GM19023 (cell line): ENCODE data around the gene ELMO3.

ENCODE experiments used
- ATAC-seq: cut with Tn5 transposase; IDR thresholded peaks from one replicate; pipeline ENCODE4 v1.9.1; 2021; ENCODE audit warnings: mild to moderate bottlenecking, moderate library complexity; ENCODE audit not compliant: unreplicated experiment

ELMO3 gene

DNA sequence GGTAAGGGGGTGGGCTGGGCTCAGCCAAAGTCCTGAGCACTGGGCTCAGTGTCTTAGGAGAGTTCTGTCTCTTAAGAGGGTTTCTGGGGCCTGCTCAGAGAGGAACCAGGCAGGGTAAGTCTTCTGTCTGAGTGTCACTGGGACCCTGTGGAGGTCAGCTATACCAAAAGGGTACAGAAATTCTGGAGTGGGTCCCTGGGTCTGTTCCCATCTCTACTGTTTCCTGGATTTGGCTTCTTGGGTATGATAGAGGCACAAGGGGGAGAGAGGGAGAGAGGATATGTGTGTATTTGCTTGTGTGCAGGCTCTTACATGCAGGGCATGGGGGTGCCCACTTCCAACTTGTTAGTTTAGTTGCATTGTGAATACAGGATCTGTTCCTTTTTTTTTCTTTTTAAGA, 5.4 kb upstream of the ELMO3 start:
- ATAC-seq = no peak

DNA sequence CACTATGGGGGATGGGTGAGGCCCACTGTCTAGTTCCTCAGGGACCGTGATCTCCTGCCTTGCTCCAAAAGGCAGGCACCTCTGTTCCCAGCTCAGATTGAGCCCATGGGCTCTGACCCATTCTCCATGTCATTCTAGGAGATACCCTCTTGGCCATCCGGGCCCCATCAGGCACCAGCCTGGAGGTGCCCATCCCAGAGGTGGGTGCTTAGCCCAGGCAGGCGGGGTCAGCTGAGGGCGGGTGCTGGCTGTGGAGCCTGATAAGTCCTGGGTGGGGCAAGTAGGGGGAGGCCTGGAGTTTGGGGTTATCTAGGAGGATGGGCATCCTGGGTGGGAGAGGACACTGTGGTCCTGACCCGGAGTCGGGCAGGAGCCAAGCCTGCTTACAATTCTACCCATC, 4.7 kb upstream of the ELMO3 start:
- ATAC-seq = no peak

- no peak for ATAC-seq
Measured at GRCh38 chr16:67195676-67196075, 3.3 kb upstream of the ELMO3 start.

GRCh38 chr16:67196881-67197280, 2.0 kb upstream of the ELMO3 start:
- no peak for ATAC-seq

DNA sequence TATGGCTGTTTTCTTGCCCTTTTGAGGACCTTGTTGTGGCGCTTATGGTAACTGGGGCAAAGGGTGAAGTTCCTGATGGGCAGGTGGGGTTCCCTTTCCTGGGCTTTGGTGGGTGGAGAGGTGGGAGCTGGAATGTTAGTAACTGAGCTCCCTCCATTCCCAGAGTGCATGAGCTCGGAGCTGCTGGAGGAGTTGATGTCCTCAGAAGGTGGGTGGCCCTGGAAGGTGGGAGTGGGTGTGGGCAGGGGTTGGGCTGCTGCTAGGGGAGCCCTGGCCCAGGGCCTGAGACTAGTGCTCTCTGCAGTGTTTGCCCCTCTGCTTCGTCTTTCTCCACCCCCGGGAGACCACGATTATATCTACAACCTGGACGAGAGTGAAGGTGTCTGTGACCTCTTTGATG, 1.2 kb upstream of the ELMO3 start:
- ATAC-seq = no peak

DNA sequence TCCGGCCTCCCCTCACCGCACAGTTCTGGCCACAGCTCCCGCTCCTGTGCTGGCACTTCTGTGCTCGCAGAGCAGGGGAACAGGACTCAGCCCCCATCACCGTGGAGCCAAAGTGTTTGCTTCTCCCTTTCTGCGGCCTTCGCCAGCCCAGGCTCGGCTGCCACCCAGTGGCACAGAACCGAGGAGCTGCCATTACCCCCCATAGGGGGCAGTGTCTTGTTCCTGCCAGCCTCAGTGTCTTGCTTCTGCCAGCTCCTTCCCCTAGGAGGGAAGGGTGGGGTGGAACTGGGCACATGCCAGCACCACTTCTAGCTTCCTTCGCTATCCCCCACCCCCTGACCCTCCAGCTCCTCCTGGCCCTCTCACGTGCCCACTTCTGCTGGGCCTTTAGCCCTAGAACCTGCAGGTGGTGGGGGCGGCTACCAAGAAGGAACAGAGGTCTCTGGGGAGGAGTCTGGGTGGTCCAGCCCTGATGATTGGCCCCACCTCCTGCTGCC, 645 bp upstream of the ELMO3 start:
- ATAC-seq = no peak

DNA sequence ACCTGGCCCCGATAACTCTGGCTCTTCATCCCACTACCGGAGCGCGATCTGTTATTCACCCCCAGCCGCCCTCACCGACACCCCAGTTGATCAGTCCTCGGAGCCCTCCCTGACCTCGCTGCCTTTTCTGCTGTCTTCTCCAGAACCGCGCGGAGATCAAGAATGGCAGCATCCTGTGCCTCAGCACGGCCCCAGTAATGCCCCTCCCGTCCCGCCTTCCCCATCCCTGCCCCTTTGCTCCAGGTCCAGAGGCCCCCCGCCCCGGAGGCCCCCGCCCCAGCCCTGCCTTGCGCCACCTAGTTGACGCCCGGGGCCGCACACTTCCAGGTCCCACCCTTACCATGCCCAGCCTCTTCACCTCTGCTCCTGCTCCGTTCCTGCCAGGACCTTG, 872 bp downstream of the ELMO3 start:
- ATAC-seq = no peak

DNA sequence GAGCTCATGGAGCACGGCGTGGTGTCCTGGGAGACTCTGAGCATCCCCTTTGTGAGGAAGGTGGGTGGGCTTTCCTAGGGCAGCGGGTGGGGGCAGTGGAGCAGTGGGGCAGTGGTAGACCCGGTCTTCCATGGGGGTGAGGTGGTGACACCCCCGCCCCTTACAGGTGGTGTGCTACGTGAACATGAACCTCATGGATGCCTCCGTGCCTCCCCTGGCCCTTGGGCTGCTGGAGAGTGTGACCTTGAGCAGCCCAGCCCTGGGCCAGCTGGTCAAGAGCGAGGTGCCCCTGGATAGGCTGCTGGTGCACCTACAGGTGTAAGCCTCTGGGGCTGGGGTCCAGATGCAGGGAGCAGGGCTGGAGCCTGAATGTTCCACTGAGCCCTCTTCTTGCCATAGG, 1.6 kb downstream of the ELMO3 start:
- no peak for ATAC-seq

GRCh38 chr16:67201411-67202345, 2.7 kb downstream of the ELMO3 start:
- no peak for ATAC-seq

DNA sequence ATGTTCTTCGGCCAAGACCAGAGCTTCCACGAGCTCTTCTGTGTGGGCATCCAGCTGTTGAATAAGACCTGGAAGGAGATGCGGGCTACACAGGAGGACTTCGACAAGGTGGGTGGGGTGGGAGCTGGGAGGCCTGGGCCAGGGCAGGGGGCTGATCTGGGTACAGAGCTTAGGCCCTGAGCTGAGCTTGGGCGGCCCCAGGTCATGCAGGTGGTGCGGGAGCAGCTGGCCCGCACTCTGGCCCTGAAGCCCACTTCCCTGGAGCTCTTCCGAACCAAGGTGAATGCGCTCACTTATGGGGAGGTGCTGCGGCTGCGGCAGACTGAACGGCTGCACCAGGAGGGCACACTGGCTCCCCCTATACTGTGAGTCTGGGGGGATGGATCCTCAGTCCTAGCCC, 3.5 kb downstream of the ELMO3 start:
- no peak for ATAC-seq

- ATAC-seq = no peak
Measured at GRCh38 chr16:67202956-67203493, 4.1 kb downstream of the ELMO3 start.

DNA sequence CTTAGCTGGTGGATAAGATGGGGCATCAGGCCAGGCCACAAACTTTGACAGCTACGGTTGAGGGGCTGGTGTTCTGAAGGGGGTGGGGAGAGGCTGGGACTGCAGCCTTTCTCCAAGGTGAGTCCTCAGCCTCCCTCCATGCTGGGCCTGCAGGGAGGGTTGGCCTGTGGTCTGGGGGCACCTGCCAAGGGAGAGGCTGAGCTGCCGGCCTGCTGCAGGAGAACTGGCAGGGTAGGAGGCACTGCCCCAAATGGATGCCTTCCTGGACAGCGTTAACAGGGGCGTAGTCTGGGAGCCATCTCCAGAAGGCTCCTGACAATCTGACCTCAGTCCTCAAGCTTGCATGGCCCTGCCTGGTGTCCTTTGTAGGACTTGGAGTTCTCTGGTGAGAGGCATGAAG, 5.1 kb downstream of the ELMO3 start:
- ATAC-seq = no peak

DNA sequence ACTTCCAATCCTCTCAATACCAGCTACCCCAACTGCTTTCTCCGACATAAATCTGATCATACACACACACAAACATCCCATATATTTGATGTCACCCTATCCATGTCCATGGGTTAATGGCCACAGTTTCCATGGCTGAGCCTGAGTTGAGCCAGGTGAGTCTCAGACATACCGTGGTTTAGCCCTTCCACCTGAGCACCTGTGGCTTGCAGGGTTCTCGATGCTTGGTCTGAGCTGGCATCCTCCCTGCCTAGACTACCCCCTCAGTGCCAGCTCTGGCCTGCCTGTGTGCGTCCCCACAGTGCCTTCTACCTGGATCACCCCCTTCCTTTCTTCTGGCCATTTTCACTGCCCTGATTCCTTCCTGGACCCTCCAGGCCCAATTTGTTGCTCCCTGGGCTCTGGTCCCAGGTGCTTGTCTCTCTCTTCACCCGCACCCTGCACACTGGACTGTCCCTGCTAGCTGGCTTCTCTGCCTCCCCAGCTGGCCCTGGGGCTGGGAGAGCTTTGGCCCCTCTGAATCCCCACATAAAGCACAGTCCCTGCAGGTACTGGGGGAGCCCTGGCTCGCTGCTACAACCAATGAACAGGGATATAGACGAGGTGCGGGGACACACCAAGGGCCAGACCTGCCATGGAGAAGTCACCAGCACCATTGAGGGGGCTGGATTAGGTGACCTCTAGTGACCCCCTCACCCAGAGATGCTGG, 7.4 kb downstream of the ELMO3 start:
- ATAC-seq = no peak

DNA sequence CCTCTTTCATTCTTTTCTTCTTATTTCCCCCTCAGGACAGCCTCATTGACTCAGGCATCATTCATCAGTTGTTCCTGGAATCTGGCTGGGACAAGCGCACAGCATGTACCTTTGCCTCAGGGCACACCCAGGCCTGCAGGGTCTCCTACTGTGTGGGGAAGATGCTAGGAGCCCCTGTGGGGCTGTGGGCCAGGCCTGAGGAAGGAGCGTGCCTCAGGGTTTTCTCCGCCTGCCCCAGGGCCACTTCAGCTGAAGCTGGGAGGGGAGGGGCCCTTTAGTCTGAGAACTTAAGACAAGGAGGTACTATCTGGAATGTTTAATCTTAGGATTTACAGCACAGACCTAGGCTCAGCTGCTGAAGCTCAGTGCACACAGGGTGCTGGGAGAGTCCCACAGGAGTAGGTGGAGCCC, 7.9 kb downstream of the ELMO3 start:
- no peak for ATAC-seq

GRCh38 chr16:67207249-67208091, 8.5 kb downstream of the ELMO3 start:
- ATAC-seq = no peak

- no peak for ATAC-seq
Measured at GRCh38 chr16:67208154-67208896, 9.4 kb downstream of the ELMO3 start.

DNA sequence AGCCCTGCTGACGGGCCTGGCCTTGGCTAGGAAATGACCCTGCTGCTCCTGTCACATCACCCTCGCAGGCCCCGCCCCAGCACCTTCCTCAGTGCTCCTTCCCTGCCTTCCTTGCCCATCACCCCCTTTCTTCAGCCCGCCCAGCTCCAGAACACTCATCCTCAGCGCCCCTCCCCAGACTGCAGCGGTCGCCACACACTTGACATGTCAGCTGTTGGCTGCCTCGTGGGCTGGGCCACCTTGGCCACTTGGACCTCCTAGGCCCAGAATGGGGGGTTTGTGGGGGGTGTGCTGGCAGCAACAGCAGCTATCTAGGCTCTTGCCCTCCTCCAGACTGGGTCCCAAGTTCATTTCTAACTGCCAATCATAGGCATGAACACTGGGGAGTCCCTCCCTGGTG, 10.6 kb downstream of the ELMO3 start:
- no peak for ATAC-seq

DNA sequence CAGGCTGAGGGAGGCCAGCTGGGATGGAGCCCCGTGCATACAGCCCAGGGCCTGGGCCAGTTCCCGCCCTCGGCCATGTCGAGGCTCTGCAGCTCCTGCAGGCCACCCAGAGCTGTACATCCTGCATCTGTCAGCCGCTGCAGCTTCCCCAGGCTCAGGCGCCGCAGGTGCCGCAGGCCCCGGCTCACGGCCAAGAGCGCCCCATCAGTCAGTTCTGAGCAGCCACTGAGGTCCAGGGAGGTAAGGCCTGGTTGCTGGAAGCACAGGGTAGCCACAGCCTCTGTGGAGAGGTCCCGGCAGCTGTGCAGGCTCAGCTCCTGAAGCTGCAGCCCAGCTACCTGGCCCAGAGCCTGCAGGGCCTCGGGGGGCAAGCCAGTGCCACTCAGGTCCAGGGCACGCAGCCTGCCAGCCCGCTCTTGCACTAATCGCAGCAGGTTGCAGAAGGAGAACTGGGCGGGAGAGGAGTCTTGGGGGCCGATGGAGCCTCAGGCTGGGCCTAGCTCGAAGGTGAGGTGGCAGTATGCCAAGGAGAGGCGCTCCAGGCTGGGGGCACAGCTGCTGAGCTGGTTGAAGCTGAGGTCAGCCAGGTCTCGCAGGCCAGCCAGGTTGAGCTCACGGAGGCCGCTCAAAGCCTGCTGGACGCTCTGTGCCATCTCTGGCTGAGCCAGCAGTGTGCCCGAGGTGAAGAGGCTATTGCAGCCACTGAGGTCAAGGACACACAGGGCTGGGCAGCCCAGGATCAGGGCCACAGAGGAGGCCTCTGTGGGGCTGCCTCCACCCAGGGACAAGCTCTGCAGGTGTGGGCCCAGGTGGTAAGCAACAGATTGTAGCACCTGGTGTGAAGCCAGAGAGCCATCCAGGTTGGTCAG, 11.4 kb downstream of the ELMO3 start:
- ATAC-seq = no peak

DNA sequence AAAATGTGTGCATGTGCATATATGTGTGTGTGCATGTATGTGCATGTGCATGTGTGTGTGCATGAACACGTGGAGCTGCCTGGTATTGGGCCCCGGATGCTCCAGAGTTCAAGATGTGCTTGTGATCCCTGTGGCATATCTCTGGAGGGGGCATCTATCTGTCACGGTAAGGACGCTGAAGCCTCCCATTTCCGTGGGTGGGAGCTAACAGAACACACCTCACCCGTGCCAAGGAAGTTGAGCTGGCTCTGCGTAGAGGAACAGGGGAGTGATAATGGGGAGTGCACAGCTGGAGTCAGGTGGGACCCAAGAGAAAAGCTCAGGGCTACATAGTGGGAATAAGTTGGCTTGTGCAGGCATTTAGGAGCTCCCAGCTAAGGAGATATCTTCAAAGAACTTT, 12.7 kb downstream of the ELMO3 start:
- ATAC-seq = no peak
